Stomach (tissue), 4 donors: ENCODE measurements around the gene NR3C1.

Experiments
- CTCF ChIP-seq, 7 experiments: fragments of 450-650 bp in 4 of 7; fragments of 200-600 bp in 3 of 7; sonication (generic) in 3 of 7; IDR thresholded peaks; one replicate each; pipeline ENCODE4 v1.5.1; 2016 to 2019; ENCODE audit warnings: antibody characterized with exemption in 7 of 7, control low read depth in 2 of 7, mild to moderate bottlenecking in 1 of 7
- EP300 ChIP-seq: sonication (generic); formaldehyde crosslinking; IDR thresholded peaks from one replicate; pipeline ENCODE4 v1.6.1; 2017; ENCODE audit warnings: antibody characterized with exemption
- POLR2A ChIP-seq, 4 donors: fragments of 450-650 bp; IDR thresholded peaks; one replicate each; pipeline ENCODE4 v1.6.1; 2016; ENCODE audit warnings: antibody characterized with exemption in 4 of 4, control low read depth in 2 of 4, mild to moderate bottlenecking in 1 of 4, moderate library complexity in 1 of 4

DNA sequence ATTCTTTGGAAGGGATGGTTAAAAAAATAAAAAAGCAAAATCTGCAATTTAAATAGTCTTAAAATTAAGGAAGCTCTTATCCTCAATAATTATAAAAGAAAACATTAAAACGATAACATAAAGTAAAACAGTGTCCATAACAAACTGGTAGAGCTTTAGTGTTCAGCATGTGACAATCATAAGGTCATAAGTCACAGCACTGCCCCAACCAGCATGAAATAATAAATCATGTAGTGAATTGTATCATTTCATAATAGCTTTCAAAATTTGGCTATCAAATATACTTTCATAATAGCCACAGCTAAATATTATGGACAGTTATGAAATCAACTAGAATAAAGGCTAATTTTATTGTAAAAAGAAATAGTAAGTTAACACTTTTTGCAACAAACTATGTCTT, 10.0 kb downstream of the NR3C1 start:
- TF ChIP-seq CTCF (IDR thresholded peaks at IDR 0.05) (no peak), EP300 (no peak), POLR2A (IDR thresholded peaks at IDR 0.05) (no peak)
